ENCODE measurements around the gene KRT14. TPM values are rescaled to one million over a fixed set of nuclear protein-coding genes. Genes with fewer than 3 reads are reported as not detected.
"Not testable (repeated sequence)": the region's sequence is repeated elsewhere in the genome, so short reads cannot be mapped to it uniquely, and the experiment has no call there.

KRT14 gene
- total and polyA plus RNA-seq, 2 of the 4 experiments (the other 2 are of a cell fraction) = not detected

GRCh38 chr17:41614767-41615166 lies 28.1 kb upstream of the KRT14 start:
- POLR2A ChIA-PET (ENCODE audit: unreplicated experiment); H3K14ac ChIP-seq (replicated peaks; ENCODE audit: low read depth, low read length): not testable (repeated sequence)

More at GRCh38 chr17:41614767-41615166, 28.1 kb upstream of the KRT14 start:
- H3K9me1 ChIP-seq (ENCODE audit: insufficient read depth, low read length); intact Hi-C loops (cut with micrococcal nuclease); H2BK15ac ChIP-seq (ENCODE audit: low read depth, low read length); H3K56ac ChIP-seq (ENCODE audit: extremely low read depth, insufficient read depth, low read length); ATAC-seq (ENCODE audit: low read depth); H2BK5ac ChIP-seq (ENCODE audit: low read depth, low read length, poor library complexity, severe bottlenecking); DNase-seq; H3K4ac ChIP-seq (ENCODE audit: low read depth, low read length); H3K9ac ChIP-seq (ENCODE audit: low read depth, low read length); H2AK9ac ChIP-seq (replicated peaks; ENCODE audit: low read depth, low read length, poor library complexity); BruUV-seq (replicated peaks); H2AK5ac ChIP-seq (ENCODE audit: low read depth, low read length); H3K36me3 ChIP-seq (ENCODE audit: control insufficient read depth, insufficient read depth, low read length); H3K27ac ChIP-seq (ENCODE audit: insufficient read depth, low read length); H3K18ac ChIP-seq (ENCODE audit: low read depth, low read length); H3K79me1 ChIP-seq (ENCODE audit: low read depth in 1 of 2, low read length in 2 of 2); H4K8ac ChIP-seq (ENCODE audit: low read depth in 2 of 2, low read length in 2 of 2); H3K4me3 ChIP-seq (ENCODE audit: insufficient read depth, low read depth, low read length); H2AFZ ChIP-seq (replicated peaks; ENCODE audit: low read length, poor library complexity); H3K23ac ChIP-seq (ENCODE audit: low read depth, low read length); CTCF ChIA-PET; H2BK20ac ChIP-seq (ENCODE audit: low read depth, low read length); H3K4me1 ChIP-seq (ENCODE audit: control insufficient read depth, insufficient read depth, low read length); H4K20me1 ChIP-seq (ENCODE audit: insufficient read depth, low read length); dilution Hi-C loops (cut with HindIII; ENCODE audit: low sequenced_read_pairs, unreplicated experiment); H2BK120ac ChIP-seq (ENCODE audit: low read depth, low read length); H4K91ac ChIP-seq (ENCODE audit: insufficient read depth, low read depth, low read length); H3K4me2 ChIP-seq (ENCODE audit: low read depth, low read length); in situ Hi-C loops (cut with MboI; ENCODE audit: low sequenced_read_pairs); H4K5ac ChIP-seq (ENCODE audit: low read depth, low read length); H3K9me3 ChIP-seq (ENCODE audit: control insufficient read depth, insufficient read depth, low read length): not testable (repeated sequence)
- WGBS, 2 experiments (ENCODE audit: extremely low coverage in 2 of 2, insufficient read length in 1 of 2) = 30% methylated on average over 2 of the region's 9 CpGs; no CpG with 5 or more reads in 1 of the 2 experiments
- H3K27me3 ChIP-seq (ENCODE audit: control insufficient read depth, insufficient read depth, low read length) = peaks cover 47% of the 10 kb centered on the region

Data from IMR-90 (cell line).